Gastrocnemius medialis (tissue), 4 donors: ENCODE measurements around the gene PLEKHG4.

Source experiments
- POLR2A ChIP-seq, 2 donors: fragments of 450-650 bp; IDR thresholded peaks; one replicate each; pipeline ENCODE4 v1.6.1; 2017; ENCODE audit warnings: antibody characterized with exemption in 2 of 2, mild to moderate bottlenecking in 2 of 2, moderate library complexity in 2 of 2
- TF ChIP-seq, protein P1 (sequence below), 5 experiments: fragments of 450-650 bp in 3 of 5; fragments of 200-600 bp in 2 of 5; sonication (generic) in 2 of 5; IDR thresholded peaks in 4 of 5; conservative IDR thresholded peaks in 1 of 5; 1 replicate in 4 of 5; 2 replicates in 1 of 5; pipeline ENCODE4 v1.5.1; 2016 to 2019; ENCODE audit warnings: antibody characterized with exemption in 5 of 5, mild to moderate bottlenecking in 3 of 5, moderate library complexity in 3 of 5

GRCh38 chr16:67238278-67238575, 41.1 kb upstream of the PLEKHG4 start:
- no peak for TF ChIP-seq POLR2A (IDR thresholded peaks at IDR 0.05)
- TF ChIP-seq, protein P1, sequence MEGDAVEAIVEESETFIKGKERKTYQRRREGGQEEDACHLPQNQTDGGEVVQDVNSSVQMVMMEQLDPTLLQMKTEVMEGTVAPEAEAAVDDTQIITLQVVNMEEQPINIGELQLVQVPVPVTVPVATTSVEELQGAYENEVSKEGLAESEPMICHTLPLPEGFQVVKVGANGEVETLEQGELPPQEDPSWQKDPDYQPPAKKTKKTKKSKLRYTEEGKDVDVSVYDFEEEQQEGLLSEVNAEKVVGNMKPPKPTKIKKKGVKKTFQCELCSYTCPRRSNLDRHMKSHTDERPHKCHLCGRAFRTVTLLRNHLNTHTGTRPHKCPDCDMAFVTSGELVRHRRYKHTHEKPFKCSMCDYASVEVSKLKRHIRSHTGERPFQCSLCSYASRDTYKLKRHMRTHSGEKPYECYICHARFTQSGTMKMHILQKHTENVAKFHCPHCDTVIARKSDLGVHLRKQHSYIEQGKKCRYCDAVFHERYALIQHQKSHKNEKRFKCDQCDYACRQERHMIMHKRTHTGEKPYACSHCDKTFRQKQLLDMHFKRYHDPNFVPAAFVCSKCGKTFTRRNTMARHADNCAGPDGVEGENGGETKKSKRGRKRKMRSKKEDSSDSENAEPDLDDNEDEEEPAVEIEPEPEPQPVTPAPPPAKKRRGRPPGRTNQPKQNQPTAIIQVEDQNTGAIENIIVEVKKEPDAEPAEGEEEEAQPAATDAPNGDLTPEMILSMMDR (IDR thresholded peaks at IDR 0.05 in 4 of 5, conservative IDR thresholded peaks at IDR 0.05 in 1 of 5): no peak
